Endothelial cell (in vitro differentiated cells): ENCODE measurements around the gene PIP4K2C. TPM values are rescaled to one million over a fixed set of nuclear protein-coding genes. Genes with fewer than 3 reads are reported as not detected.

Experiments used
- DNase-seq: peaks from one replicate; pipeline ENCODE4 v3.0.0; 2021; ENCODE audit warnings: low spot score
- H3K27ac Mint-ChIP-seq: one replicate; pipeline ENCODE4 v1.8.0; 2021; ENCODE audit warnings: mixed read lengths, inconsistent platforms; ENCODE audit not compliant: unreplicated experiment
- H3K27me3 Mint-ChIP-seq: one replicate; pipeline ENCODE4 v1.8.0; 2021; ENCODE audit warnings: mild to moderate bottlenecking, moderate library complexity, mixed read lengths, inconsistent platforms; ENCODE audit not compliant: unreplicated experiment
- H3K36me3 Mint-ChIP-seq: one replicate; pipeline ENCODE4 v1.8.0; 2021; ENCODE audit warnings: mild to moderate bottlenecking, low read depth, mixed read lengths, inconsistent platforms; ENCODE audit not compliant: unreplicated experiment
- H3K4me1 Mint-ChIP-seq: one replicate; pipeline ENCODE4 v1.8.0; 2021; ENCODE audit warnings: mild to moderate bottlenecking, mixed read lengths, inconsistent platforms; ENCODE audit not compliant: unreplicated experiment
- H3K4me3 Mint-ChIP-seq: one replicate; pipeline ENCODE4 v1.8.0; 2021; ENCODE audit warnings: mild to moderate bottlenecking, mixed read lengths, inconsistent platforms; ENCODE audit not compliant: unreplicated experiment
- H3K9me3 Mint-ChIP-seq: one replicate; pipeline ENCODE4 v1.8.0; 2021; ENCODE audit warnings: mixed read lengths, inconsistent platforms; ENCODE audit not compliant: unreplicated experiment
- total RNA-seq: library from RNA; stranded (reverse); fragmentation: NEBNext Ultra II Directional; extraction: Animal tissue kit (Norgen Biotek cat#: 25700); gene quantifications from one replicate; pipeline ENCODE4 v1.2.1, GENCODE V29; 2021; ENCODE audit not compliant: unreplicated experiment
- TF ChIP-seq, protein P1 (sequence below): fragments of 200-600 bp; sonication (generic); IDR thresholded peaks from one replicate; pipeline ENCODE4 v1.5.0; 2021; ENCODE audit warnings: antibody characterized with exemption; ENCODE audit not compliant: unreplicated experiment

The PIP4K2C gene
- total RNA-seq, 1 donor from 2014 or later, result 18.5 TPM

DNA sequence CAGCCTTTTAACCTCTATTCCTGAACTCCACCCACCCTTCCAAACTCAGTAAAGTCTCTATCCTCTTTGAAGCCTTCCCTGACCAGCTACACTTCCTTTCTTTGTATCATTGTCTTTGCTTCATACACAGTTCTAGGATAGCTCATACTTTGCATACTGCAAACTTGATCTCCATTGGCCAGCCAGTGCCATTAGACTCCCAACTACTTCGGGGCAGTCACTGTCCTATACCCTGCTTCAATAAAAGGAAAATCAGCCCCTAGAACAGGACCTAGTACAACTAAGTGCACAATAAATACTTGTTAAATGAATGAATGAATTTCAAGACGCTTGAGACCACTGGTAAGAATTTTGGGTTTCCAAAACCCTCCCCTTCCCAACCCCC lies 521 bp upstream of the PIP4K2C start:
- DNase-seq, result no peak
- Mint-ChIP-seq H3K4me3 (peak overlapping the region; percentile 95), H3K27ac (peak overlapping the region; percentile 85)

DNA sequence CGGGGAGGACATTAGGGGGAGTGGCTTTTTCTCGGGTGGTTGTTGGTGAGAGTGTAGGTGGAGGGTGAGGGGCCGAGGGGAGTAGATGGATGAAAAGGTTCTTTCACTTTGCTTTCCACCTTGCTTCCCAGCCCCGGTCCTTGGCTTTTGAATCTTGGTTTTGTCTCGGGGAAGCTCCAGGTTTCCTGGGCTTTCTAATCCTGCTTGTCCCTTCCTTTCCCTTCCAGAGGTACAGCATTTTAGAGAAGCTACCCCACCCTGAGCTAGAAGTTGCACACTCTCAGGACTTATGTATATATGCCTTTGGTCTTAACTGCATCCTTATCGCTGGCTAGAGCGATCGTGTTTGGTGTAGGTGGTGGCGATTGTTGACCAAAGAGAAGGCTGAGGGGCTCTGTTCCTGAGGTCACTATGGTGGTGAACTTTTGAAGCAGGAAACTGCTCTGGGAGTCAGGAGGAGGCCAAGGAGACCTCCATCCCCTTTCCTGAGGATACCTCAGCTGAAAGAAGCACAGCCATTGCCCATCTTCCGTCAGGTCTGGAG lies 862 bp downstream of the PIP4K2C start:
- Mint-ChIP-seq H3K4me1 (peaks cover 18% of the 10 kb centered on the region), H3K36me3 (peaks cover 13% of the 10 kb centered on the region)

More for the DNA sequence above, 521 bp upstream of the PIP4K2C start:
- Mint-ChIP-seq H3K27me3 (peaks cover 11% of the 10 kb centered on the region), H3K9me3 (no peaks in the 10 kb centered on the region), H3K4me1 (peaks cover 18% of the 10 kb centered on the region), H3K36me3 (peaks cover 5% of the 10 kb centered on the region)
- TF ChIP-seq, protein P1, sequence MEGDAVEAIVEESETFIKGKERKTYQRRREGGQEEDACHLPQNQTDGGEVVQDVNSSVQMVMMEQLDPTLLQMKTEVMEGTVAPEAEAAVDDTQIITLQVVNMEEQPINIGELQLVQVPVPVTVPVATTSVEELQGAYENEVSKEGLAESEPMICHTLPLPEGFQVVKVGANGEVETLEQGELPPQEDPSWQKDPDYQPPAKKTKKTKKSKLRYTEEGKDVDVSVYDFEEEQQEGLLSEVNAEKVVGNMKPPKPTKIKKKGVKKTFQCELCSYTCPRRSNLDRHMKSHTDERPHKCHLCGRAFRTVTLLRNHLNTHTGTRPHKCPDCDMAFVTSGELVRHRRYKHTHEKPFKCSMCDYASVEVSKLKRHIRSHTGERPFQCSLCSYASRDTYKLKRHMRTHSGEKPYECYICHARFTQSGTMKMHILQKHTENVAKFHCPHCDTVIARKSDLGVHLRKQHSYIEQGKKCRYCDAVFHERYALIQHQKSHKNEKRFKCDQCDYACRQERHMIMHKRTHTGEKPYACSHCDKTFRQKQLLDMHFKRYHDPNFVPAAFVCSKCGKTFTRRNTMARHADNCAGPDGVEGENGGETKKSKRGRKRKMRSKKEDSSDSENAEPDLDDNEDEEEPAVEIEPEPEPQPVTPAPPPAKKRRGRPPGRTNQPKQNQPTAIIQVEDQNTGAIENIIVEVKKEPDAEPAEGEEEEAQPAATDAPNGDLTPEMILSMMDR, result no peak

DNA sequence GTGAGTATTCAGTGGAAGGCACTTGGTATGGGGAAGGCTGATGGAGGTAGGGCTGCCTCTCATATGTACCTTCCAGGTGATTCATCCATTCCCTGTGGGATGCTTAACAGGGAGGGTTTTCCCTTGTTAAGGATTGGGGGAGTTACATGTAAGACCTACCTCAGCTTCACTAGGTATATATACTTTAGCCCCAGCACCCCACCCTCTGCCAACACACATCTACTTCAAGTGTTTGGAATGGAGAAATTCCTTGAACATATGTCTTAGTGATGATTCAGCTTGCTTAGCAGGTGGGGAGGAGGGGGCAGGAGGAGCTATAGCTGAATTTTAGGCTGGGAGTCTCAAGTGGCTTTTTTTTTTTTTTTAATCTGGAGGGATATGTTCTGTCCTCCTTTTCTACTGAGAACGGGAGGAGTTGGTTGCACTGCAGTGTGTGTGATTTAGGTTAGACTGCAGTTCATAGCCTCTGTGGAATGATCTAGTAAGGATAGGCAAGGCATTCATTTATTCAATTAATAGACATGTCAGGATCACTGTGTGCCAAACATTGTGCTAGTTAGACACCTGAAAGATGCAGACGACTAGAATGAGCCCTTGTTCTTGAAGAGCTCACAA lies 1.7 kb downstream of the PIP4K2C start:
- peaks cover 18% of the 10 kb centered on the region for H3K36me3 Mint-ChIP-seq
- peaks cover 18% of the 10 kb centered on the region for H3K4me1 Mint-ChIP-seq
- no peak overlapping the region for H3K27ac Mint-ChIP-seq
- TF ChIP-seq, protein P1, result no peak
- no peak for DNase-seq
- H3K27me3 Mint-ChIP-seq, result peaks cover 11% of the 10 kb centered on the region
- H3K9me3 Mint-ChIP-seq, result no peaks in the 10 kb centered on the region
- peak overlapping the region; percentile 95 for H3K4me3 Mint-ChIP-seq

More for the DNA sequence above, 862 bp downstream of the PIP4K2C start:
- H3K9me3 Mint-ChIP-seq, result no peaks in the 10 kb centered on the region
- H3K27me3 Mint-ChIP-seq, result peaks cover 11% of the 10 kb centered on the region
- TF ChIP-seq, protein P1, result no peak
- no peak for DNase-seq
- H3K4me3 Mint-ChIP-seq, result peak overlapping the region; percentile 95
- peak overlapping the region; percentile 83 for H3K27ac Mint-ChIP-seq

DNA sequence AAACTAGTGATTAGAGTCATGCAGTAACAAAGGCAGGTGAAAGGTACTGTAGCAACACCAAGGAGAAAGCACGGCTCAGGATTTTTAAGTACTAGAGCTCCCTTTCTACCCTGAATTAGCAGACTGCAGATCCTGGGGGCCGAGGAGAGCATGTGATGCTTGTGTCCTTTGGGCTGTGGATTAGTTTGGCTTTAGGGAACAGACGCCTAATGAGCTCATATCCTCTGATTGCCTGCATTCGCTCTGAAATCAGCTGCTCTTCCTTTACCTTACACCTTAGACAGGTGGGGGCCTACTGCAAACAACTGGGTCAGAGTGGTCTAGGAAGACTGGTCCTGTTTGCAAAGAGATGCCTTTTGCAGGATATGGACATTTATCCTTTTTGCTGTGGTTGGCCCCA lies 2.2 kb downstream of the PIP4K2C start:
- no peak for DNase-seq
- Mint-ChIP-seq H3K4me3 (no peak overlapping the region), H3K4me1 (peaks cover 18% of the 10 kb centered on the region), H3K27ac (no peak overlapping the region), H3K9me3 (no peaks in the 10 kb centered on the region), H3K27me3 (peaks cover 11% of the 10 kb centered on the region), H3K36me3 (peaks cover 20% of the 10 kb centered on the region)
- TF ChIP-seq, protein P1, result no peak

DNA sequence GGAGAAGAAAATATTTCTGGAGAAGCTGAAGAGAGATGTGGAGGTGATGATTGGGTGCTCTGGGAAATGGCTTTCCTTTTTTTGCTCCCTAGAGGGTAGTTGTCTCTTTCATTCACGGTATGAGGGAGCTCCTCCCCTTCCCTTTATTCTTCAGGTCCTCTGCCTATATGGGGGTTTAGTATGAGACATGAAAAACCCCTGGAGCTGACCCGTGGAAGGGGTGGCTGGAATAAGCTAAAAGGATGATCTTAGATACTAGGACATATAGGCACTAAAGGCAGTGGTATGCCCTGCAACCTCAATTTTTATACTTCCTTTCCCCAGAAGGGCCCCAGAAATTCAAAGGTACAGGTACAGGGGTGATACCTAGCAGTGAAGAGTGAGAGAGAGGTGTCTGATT lies 9.4 kb downstream of the PIP4K2C start:
- TF ChIP-seq, protein P1, result no peak
- H3K9me3 Mint-ChIP-seq, result no peaks in the 10 kb centered on the region
- H3K4me3 Mint-ChIP-seq, result no peak overlapping the region
- H3K27me3 Mint-ChIP-seq, result peaks cover 9% of the 10 kb centered on the region
- H3K36me3 Mint-ChIP-seq, result peaks cover 53% of the 10 kb centered on the region
- H3K4me1 Mint-ChIP-seq, result peaks cover 15% of the 10 kb centered on the region
- DNase-seq, result no peak
- H3K27ac Mint-ChIP-seq, result no peak overlapping the region
